Neural progenitor cell (in vitro differentiated cells): ENCODE results near the gene LRRC61.

Experiments
- CTCF ChIP-seq: fragments of 200-600 bp; sonication (generic); IDR thresholded peaks from 2 replicates; pipeline ENCODE4 v1.5.1; 2017; ENCODE audit warnings: antibody characterized with exemption, mild to moderate bottlenecking
- EZH2 ChIP-seq: fragments of 200-600 bp; sonication (generic); IDR thresholded peaks from 2 replicates; pipeline ENCODE4 v1.6.1; 2017; ENCODE audit warnings: antibody characterized with exemption, mild to moderate bottlenecking, moderate library complexity
- EZH2phosphoT487 ChIP-seq: fragments of 200-600 bp; sonication (generic); IDR thresholded peaks from 2 replicates; pipeline ENCODE4 v1.6.1; 2017; ENCODE audit warnings: antibody characterized with exemption

GRCh38 chr7:150371131-150371995 is 48.2 kb downstream of the LRRC61 start:
- TF ChIP-seq CTCF (no peak), EZH2 (no peak), EZH2phosphoT487 (no peak)
